ENCODE results near the gene TTLL5. TPM values are rescaled to one million over a fixed set of nuclear protein-coding genes. Genes with fewer than 3 reads are reported as not detected.
A peak's percentile ranks its signal among the peaks of the same experiment; 100 is the strongest.

The TTLL5 gene
- total and polyA plus RNA-seq, 4 donors: 30.4 to 40.1 (median 33.1) TPM

DNA sequence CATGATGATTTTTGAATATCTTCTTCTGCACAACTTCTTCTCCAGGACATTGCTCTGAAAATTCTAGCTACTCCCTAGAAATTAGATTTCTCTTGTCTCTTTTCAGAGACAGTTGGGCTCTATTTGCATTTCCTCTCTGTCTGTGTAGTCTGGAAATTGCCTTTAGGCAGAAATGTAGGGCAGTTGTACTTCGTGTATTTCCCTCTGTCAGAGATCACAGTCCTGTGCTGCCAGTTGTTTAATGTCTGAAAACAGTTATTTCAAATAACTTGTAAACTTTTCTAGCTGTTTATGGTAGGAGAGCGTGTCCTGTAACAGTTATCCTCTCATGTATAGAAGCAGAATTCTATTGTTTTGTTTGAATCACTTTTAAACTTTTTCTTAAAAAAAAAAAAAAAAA is 86.9 kb downstream of the TTLL5 start:
- DNase-seq (ENCODE audit: low read depth in 4 of 6, low spot score in 6 of 6): no peak
- H3K4me1 ChIP-seq (ENCODE audit: control insufficient read depth, insufficient read depth, low read length): no peaks in the 10 kb centered on the region
- H3K4me3 ChIP-seq (ENCODE audit: low read depth, low read length): no peak overlapping the region
- H3K27ac ChIP-seq (ENCODE audit: low read depth, low read length): no peak overlapping the region
- H3K9me3 ChIP-seq (ENCODE audit: control insufficient read depth, insufficient read depth, low read length): no peaks in the 10 kb centered on the region
- no peaks in the 10 kb centered on the region for H3K27me3 ChIP-seq (ENCODE audit: control insufficient read depth, insufficient read depth, low read length)
- H3K36me3 ChIP-seq (ENCODE audit: control insufficient read depth, insufficient read depth, low read length): peaks cover 6% of the 10 kb centered on the region
- WGBS (ENCODE audit: insufficient coverage): no CpG with 5 or more reads among the region's 2 CpGs

DNA sequence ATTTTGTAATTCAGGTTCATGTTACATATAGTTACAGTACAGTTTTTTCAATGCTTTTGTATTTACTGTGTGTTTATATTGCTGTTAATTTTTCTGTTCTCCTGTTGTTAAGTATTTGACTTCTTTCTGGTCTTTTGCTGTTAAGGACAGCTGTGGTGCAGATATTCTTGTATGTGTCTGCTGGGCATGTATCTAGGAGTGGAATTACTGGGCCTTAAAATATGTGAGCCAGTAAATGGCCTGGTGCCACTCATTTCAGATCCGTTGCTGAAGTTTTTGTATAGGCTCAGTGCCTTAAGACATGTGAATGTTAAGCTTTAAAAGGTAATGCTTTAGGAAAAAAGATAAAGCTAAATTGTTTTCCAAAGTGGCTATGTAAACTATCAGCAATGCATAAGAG is 87.3 kb downstream of the TTLL5 start:
- peak in 1 of 6 donors; percentile 5 for DNase-seq (ENCODE audit: low read depth in 4 of 6, low spot score in 6 of 6)
- no peaks in the 10 kb centered on the region for H3K27me3 ChIP-seq (ENCODE audit: control insufficient read depth, insufficient read depth, low read length)

DNA sequence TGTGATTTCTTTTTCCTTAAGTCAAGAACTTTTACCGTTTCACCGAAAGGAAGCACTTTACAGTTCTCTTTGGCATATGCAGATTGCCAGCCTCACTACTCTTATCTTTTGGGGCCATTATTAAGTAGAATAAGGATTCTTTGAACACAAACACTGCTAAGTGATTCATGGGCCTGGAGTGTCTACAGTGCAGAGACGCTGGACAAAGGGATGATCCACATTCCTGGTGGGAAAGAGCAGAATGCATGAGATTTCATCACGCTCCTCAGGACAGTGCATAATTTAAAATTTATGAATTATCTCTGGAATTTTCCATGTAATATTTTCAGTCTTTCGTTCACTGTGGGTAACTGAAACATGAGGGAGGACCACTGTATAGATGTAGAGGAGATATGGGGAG is 90.2 kb downstream of the TTLL5 start:
- Histone ChIP-seq H3K27ac (ENCODE audit: low read depth, low read length) (no peak overlapping the region), H3K27me3 (ENCODE audit: control insufficient read depth, insufficient read depth, low read length) (no peaks in the 10 kb centered on the region), H3K9me3 (ENCODE audit: control insufficient read depth, insufficient read depth, low read length) (no peaks in the 10 kb centered on the region), H3K4me1 (ENCODE audit: control insufficient read depth, insufficient read depth, low read length) (no peaks in the 10 kb centered on the region), H3K36me3 (ENCODE audit: control insufficient read depth, insufficient read depth, low read length) (peaks cover 4% of the 10 kb centered on the region), H3K4me3 (ENCODE audit: low read depth, low read length) (no peak overlapping the region)
- DNase-seq (ENCODE audit: low read depth in 4 of 6, low spot score in 6 of 6): no peak
- WGBS (ENCODE audit: insufficient coverage): 100% methylated on average over 3 of the region's 5 CpGs

More for the DNA sequence above, 87.3 kb downstream of the TTLL5 start:
- 64% methylated on average over 1 of the region's 1 CpG for WGBS (ENCODE audit: insufficient coverage)
- H3K36me3 ChIP-seq (ENCODE audit: control insufficient read depth, insufficient read depth, low read length): peaks cover 6% of the 10 kb centered on the region
- no peaks in the 10 kb centered on the region for H3K4me1 ChIP-seq (ENCODE audit: control insufficient read depth, insufficient read depth, low read length)
- no peak overlapping the region for H3K4me3 ChIP-seq (ENCODE audit: low read depth, low read length)
- H3K9me3 ChIP-seq (ENCODE audit: control insufficient read depth, insufficient read depth, low read length): no peaks in the 10 kb centered on the region
- H3K27ac ChIP-seq (ENCODE audit: low read depth, low read length): no peak overlapping the region

DNA sequence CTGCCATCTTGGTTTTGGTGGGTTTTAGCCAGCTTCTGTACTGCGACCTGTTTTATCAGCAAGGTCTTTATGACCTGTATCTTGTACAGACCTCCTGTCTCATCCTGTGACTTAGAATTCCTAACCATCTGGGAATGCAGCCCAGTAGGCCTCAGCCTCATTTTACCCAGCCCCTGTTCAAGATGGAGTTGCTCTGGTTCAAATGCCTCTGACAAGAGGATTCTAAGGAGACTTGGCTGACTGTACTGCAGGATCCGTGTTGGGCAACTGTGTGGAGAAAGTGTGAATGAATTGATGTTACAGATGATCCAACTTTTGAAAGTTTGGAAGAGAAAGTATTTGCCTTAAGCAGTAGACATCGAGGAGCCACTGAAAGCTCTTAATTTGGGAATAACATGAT is 91.0 kb downstream of the TTLL5 start:
- H3K36me3 ChIP-seq (ENCODE audit: control insufficient read depth, insufficient read depth, low read length): peaks cover 8% of the 10 kb centered on the region
- no peaks in the 10 kb centered on the region for H3K9me3 ChIP-seq (ENCODE audit: control insufficient read depth, insufficient read depth, low read length)
- H3K27me3 ChIP-seq (ENCODE audit: control insufficient read depth, insufficient read depth, low read length): no peaks in the 10 kb centered on the region
- WGBS (ENCODE audit: insufficient coverage): 100% methylated on average over 2 of the region's 3 CpGs
- DNase-seq (ENCODE audit: low read depth in 4 of 6, low spot score in 6 of 6): no peak
- no peak overlapping the region for H3K27ac ChIP-seq (ENCODE audit: low read depth, low read length)
- no peak overlapping the region for H3K4me3 ChIP-seq (ENCODE audit: low read depth, low read length)
- H3K4me1 ChIP-seq (ENCODE audit: control insufficient read depth, insufficient read depth, low read length): no peaks in the 10 kb centered on the region

DNA sequence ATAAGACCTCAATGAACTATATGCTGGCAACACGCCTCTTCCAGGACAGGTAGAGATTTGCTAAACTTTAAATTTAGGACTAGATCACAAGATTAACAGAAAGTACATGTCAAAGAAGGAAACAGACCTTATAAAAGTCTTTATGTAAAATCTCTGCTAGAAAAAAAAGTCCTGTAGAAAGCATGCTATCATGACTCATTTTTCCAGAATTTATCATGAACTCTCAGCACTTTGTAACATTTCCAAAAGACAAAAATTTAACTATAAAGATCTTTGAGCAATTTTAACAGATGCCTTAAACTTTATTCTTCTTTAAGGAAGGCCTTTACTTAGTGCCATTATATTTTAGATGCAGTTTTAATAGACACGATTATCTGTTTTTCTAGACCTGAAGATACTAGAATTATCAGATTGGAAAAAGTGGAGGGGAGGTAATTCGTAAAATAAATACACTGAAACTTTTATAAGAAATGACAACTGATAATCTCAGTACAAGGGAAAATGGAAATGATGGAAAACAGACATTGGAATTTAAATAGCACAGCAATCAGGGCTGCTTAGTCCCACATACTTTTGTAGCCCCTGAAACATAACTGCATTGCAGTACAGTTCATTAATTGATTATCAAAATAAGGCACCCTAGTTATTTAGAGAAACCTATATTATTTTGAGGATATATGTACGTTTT is 92.0 kb downstream of the TTLL5 start:
- Histone ChIP-seq H3K27ac (ENCODE audit: low read depth, low read length) (no peak overlapping the region), H3K4me1 (ENCODE audit: control insufficient read depth, insufficient read depth, low read length) (no peaks in the 10 kb centered on the region), H3K4me3 (ENCODE audit: low read depth, low read length) (no peak overlapping the region), H3K36me3 (ENCODE audit: control insufficient read depth, insufficient read depth, low read length) (peaks cover 9% of the 10 kb centered on the region), H3K27me3 (ENCODE audit: control insufficient read depth, insufficient read depth, low read length) (no peaks in the 10 kb centered on the region), H3K9me3 (ENCODE audit: control insufficient read depth, insufficient read depth, low read length) (no peaks in the 10 kb centered on the region)
- no peak for DNase-seq (ENCODE audit: low read depth in 4 of 6, low spot score in 6 of 6)
- WGBS (ENCODE audit: insufficient coverage): no CpG with 5 or more reads among the region's 4 CpGs

DNA sequence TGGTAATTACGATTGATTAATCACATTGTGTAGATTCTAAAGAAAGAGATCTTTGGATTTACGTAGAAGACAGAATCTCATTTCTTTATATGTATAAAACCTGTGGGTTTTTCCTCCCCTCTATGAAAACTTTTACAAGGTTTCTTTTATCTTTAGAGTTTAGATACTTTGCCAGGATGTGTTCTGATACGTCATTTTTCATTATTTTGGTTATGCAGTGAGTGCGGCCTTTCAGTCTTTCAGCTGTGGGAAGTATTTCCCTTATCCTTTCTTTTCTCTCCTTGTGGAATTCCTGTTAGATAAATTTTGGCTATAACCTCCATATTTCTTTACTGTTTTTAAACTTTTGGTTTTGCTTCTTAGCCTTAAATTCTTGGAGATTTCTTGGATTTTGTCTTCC is 92.7 kb downstream of the TTLL5 start:
- WGBS (ENCODE audit: insufficient coverage): no CpG with 5 or more reads among the region's 4 CpGs
- H3K27me3 ChIP-seq (ENCODE audit: control insufficient read depth, insufficient read depth, low read length): no peaks in the 10 kb centered on the region
- H3K9me3 ChIP-seq (ENCODE audit: control insufficient read depth, insufficient read depth, low read length): no peaks in the 10 kb centered on the region
- no peak overlapping the region for H3K27ac ChIP-seq (ENCODE audit: low read depth, low read length)
- H3K4me3 ChIP-seq (ENCODE audit: low read depth, low read length): no peak overlapping the region
- H3K4me1 ChIP-seq (ENCODE audit: control insufficient read depth, insufficient read depth, low read length): no peaks in the 10 kb centered on the region
- H3K36me3 ChIP-seq (ENCODE audit: control insufficient read depth, insufficient read depth, low read length): peaks cover 9% of the 10 kb centered on the region
- no peak for DNase-seq (ENCODE audit: low read depth in 4 of 6, low spot score in 6 of 6)

DNA sequence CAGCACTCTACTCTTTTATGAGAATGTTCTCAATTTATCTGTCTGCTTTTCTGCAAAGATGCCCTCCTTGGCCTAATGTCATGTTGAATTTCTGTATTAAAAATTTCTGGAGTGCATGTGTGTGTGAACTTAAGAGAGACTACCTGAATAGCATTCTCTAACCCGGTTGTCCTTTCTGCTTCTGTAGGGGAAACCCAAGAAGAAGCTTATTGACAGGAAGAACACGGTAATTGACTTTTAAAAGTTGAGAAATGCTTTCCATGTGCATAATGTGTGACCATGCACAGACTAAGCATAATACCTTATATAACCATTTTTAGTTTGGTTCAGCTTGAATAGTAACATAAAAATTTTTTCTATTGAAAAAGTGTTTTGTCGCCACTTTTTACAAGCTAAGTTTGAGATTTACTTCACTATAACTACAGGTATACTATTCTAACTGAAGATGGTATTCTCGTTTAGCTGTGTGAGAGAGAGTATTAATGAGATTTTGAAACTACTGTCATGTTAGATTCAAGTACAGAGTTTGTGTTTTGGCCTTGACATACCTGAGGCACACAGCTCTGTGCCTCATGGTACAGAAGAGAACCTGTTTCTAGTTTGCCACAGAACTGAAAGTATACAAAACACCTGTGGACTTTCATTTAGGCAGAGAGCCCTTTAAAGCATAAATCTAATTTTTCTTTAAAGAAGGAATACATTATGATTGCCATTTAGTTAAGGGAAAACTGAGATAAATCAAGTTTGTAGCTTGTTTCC is 96.8 kb downstream of the TTLL5 start:
- no peaks in the 10 kb centered on the region for H3K4me1 ChIP-seq (ENCODE audit: control insufficient read depth, insufficient read depth, low read length)
- no CpG with 5 or more reads among the region's 4 CpGs for WGBS (ENCODE audit: insufficient coverage)
- no peak overlapping the region for H3K4me3 ChIP-seq (ENCODE audit: low read depth, low read length)
- H3K36me3 ChIP-seq (ENCODE audit: control insufficient read depth, insufficient read depth, low read length): peaks cover 9% of the 10 kb centered on the region
- DNase-seq (ENCODE audit: low read depth in 4 of 6, low spot score in 6 of 6): no peak
- no peaks in the 10 kb centered on the region for H3K9me3 ChIP-seq (ENCODE audit: control insufficient read depth, insufficient read depth, low read length)
- no peak overlapping the region for H3K27ac ChIP-seq (ENCODE audit: low read depth, low read length)
- H3K27me3 ChIP-seq (ENCODE audit: control insufficient read depth, insufficient read depth, low read length): no peaks in the 10 kb centered on the region

DNA sequence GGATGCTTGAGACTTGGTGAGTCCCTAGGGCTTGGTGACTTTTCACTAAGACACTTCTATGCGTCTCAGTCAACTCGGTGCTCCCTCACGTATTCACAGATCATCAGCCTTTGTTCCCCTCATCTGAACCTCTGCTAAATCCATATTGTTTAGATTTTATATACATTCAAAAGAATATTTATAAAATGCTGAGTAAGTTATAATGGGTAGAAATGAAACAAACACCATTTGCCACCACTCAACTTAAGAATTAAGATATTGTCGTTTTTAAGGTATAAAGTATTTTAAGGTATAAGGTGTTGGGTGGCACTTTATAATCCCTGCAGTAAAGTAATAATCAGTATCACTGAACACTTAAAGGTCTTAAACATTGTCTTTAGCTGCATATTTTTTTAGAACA is 103.0 kb downstream of the TTLL5 start:
- H3K9me3 ChIP-seq (ENCODE audit: control insufficient read depth, insufficient read depth, low read length): no peaks in the 10 kb centered on the region
- no peak overlapping the region for H3K4me3 ChIP-seq (ENCODE audit: low read depth, low read length)
- H3K27me3 ChIP-seq (ENCODE audit: control insufficient read depth, insufficient read depth, low read length): no peaks in the 10 kb centered on the region
- no peak overlapping the region for H3K27ac ChIP-seq (ENCODE audit: low read depth, low read length)
- H3K36me3 ChIP-seq (ENCODE audit: control insufficient read depth, insufficient read depth, low read length): peaks cover 8% of the 10 kb centered on the region
- DNase-seq (ENCODE audit: low read depth in 4 of 6, low spot score in 6 of 6): no peak
- H3K4me1 ChIP-seq (ENCODE audit: control insufficient read depth, insufficient read depth, low read length): no peaks in the 10 kb centered on the region
- WGBS (ENCODE audit: insufficient coverage): no CpG with 5 or more reads among the region's 4 CpGs

DNA sequence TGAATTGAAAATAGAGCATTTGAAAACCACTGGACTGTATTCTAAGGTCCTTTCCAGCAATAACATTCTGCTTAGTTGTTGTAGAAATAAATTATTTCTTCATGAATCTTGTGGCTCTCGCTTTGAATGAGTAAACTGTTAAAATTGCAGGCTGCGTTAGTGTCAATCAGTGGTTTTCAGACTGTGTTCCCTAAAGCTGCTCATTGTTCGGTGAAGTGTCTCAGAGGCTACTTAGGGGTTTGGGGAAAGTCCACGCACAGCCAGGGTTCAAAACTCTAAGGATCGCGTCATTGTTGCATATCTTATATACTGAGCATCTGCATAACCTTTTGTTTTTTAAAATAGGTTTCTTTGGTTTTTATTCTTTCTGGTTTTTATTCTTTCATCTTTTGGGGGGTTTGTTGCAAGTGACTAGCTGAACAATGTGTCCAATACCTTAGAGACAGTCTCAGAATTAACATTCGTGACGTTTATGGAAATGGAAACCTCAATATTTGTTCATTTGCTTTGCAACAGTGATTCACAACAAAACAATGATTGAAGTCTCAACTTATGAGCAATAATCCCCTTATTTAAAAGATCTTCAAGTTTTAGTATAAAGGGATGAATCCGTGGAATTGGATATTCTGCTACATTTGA is 108.1 kb downstream of the TTLL5 start:
- no peak overlapping the region for H3K27ac ChIP-seq (ENCODE audit: low read depth, low read length)
- no peaks in the 10 kb centered on the region for H3K9me3 ChIP-seq (ENCODE audit: control insufficient read depth, insufficient read depth, low read length)
- no peaks in the 10 kb centered on the region for H3K27me3 ChIP-seq (ENCODE audit: control insufficient read depth, insufficient read depth, low read length)
- 77% methylated on average over 3 of the region's 9 CpGs for WGBS (ENCODE audit: insufficient coverage)
- no peak for DNase-seq (ENCODE audit: low read depth in 4 of 6, low spot score in 6 of 6)
- peaks cover 12% of the 10 kb centered on the region for H3K36me3 ChIP-seq (ENCODE audit: control insufficient read depth, insufficient read depth, low read length)
- peaks cover 4% of the 10 kb centered on the region for H3K4me1 ChIP-seq (ENCODE audit: control insufficient read depth, insufficient read depth, low read length)
- H3K4me3 ChIP-seq (ENCODE audit: low read depth, low read length): no peak overlapping the region

Measured in spinal cord (tissue), 10 donors.